GM23338 (cell line): ENCODE data around the gene RER1. TPM values are rescaled to one million over a fixed set of nuclear protein-coding genes. Genes with fewer than 3 reads are reported as not detected.

ENCODE experiments used
- ATAC-seq: fragments of 200-7000 bp; cut with Tn5 transposase; 3 replicates; pipeline ENCODE4 v1.9.1; 2020
- DNase-seq: peaks from one replicate; pipeline ENCODE4 v3.0.0-alpha.2; 2015; ENCODE audit warnings: low spot score
- H2AFZ ChIP-seq: fragments of 200-600 bp; sonication (generic); 2 replicates; pipeline ENCODE4 v1.8.0; 2016; ENCODE audit warnings: antibody characterized with exemption, mild to moderate bottlenecking, moderate library complexity
- H3F3A ChIP-seq: fragments of 200-600 bp; sonication (generic); replicated peaks from 2 replicates; pipeline ENCODE4 v1.8.0; 2017; ENCODE audit warnings: antibody characterized with exemption, mixed run types, low read depth
- H3K27ac ChIP-seq: fragments of 200-600 bp; sonication (generic); 2 replicates; pipeline ENCODE4 v1.6.1; 2016; ENCODE audit warnings: low read depth
- H3K27me3 ChIP-seq: fragments of 200-600 bp; sonication (generic); 2 replicates; pipeline ENCODE4 v1.8.0; 2016; ENCODE audit warnings: mild to moderate bottlenecking, mixed run types, moderate library complexity; ENCODE audit not compliant: insufficient read depth
- H3K36me3 ChIP-seq: fragments of 200-600 bp; sonication (generic); 2 replicates; pipeline ENCODE4 v1.8.0; 2016; ENCODE audit warnings: mild to moderate bottlenecking; ENCODE audit not compliant: insufficient read depth
- H3K4me1 ChIP-seq: fragments of 200-600 bp; sonication (generic); 2 replicates; pipeline ENCODE4 v1.8.0; 2016; ENCODE audit warnings: mild to moderate bottlenecking, moderate library complexity; ENCODE audit not compliant: insufficient read depth
- H3K4me2 ChIP-seq: fragments of 200-600 bp; sonication (generic); 2 replicates; pipeline ENCODE4 v1.7.1; 2017; ENCODE audit warnings: mixed run types
- H3K4me3 ChIP-seq: fragments of 200-600 bp; sonication (generic); 2 replicates; pipeline ENCODE4 v1.6.1; 2016; ENCODE audit warnings: mixed run types
- H3K79me2 ChIP-seq: fragments of 200-600 bp; sonication (generic); replicated peaks from 2 replicates; pipeline ENCODE4 v1.8.0; 2017; ENCODE audit warnings: mild to moderate bottlenecking; ENCODE audit not compliant: insufficient read depth
- H3K9me2 ChIP-seq: fragments of 200-600 bp; sonication (generic); 2 replicates; pipeline ENCODE4 v1.8.0; 2017; ENCODE audit not compliant: insufficient read depth
- H4K20me1 ChIP-seq: fragments of 200-600 bp; sonication (generic); replicated peaks from 2 replicates; pipeline ENCODE4 v1.8.0; 2017; ENCODE audit warnings: mild to moderate bottlenecking; ENCODE audit not compliant: insufficient read depth
- H3K27ac Mint-ChIP-seq: 2 replicates; pipeline ENCODE4 v1.8.0; 2020; ENCODE audit warnings: inconsistent platforms, mild to moderate bottlenecking, moderate library complexity, mixed read lengths
- H3K27me3 Mint-ChIP-seq: 3 replicates; pipeline ENCODE4 v1.8.0; 2022; ENCODE audit warnings: low read depth, mild to moderate bottlenecking, moderate library complexity, mixed read lengths, inconsistent platforms; ENCODE audit not compliant: insufficient read depth, poor library complexity
- H3K36me3 Mint-ChIP-seq: 3 replicates; pipeline ENCODE4 v1.8.0; 2021; ENCODE audit warnings: low read depth, mild to moderate bottlenecking, inconsistent platforms, moderate library complexity, mixed read lengths
- H3K4me1 Mint-ChIP-seq: 3 replicates; pipeline ENCODE4 v1.8.0; 2020; ENCODE audit warnings: mild to moderate bottlenecking, inconsistent platforms, mixed read lengths
- H3K4me3 Mint-ChIP-seq: 3 replicates; pipeline ENCODE4 v1.8.0; 2021; ENCODE audit warnings: moderate library complexity, mild to moderate bottlenecking, inconsistent platforms, mixed read lengths
- H3K9me3 Mint-ChIP-seq: 3 replicates; pipeline ENCODE4 v1.8.0; 2020; ENCODE audit warnings: moderate library complexity, mild to moderate bottlenecking, inconsistent platforms, mixed read lengths
- CREB1 ChIP-seq: fragments of 250-450 bp; sonication (Bioruptor Pico); IDR thresholded peaks from 2 replicates; pipeline ENCODE4 v1.5.0; 2020; ENCODE audit warnings: low read depth, mild to moderate bottlenecking, moderate library complexity
- CTCF ChIP-seq, 2 experiments: fragments of 200-600 bp in 1 of 2; sonication (generic) in 1 of 2; conservative IDR thresholded peaks; 2 replicates each; pipeline versions ENCODE4 v1.5.1 to v1.6.1; 2016 to 2017; ENCODE audit warnings: antibody characterized with exemption in 2 of 2, low read depth in 2 of 2, mild to moderate bottlenecking in 2 of 2, moderate library complexity in 1 of 2
- EZH2 ChIP-seq: fragments of 200-600 bp; sonication (generic); IDR thresholded peaks from one replicate; pipeline ENCODE4 v1.8.0; 2017; ENCODE audit warnings: antibody characterized with exemption, mild to moderate bottlenecking, low read depth; ENCODE audit not compliant: unreplicated experiment
- EZH2phosphoT487 ChIP-seq: fragments of 200-600 bp; sonication (generic); IDR thresholded peaks from one replicate; pipeline ENCODE4 v1.8.1; 2018; ENCODE audit warnings: antibody characterized with exemption; ENCODE audit not compliant: unreplicated experiment
- JUNB ChIP-seq: IDR thresholded peaks from one replicate; pipeline ENCODE4 v1.6.1; 2016; ENCODE audit warnings: antibody characterized with exemption; ENCODE audit not compliant: unreplicated experiment
- NANOG ChIP-seq: IDR thresholded peaks from 2 replicates; pipeline ENCODE4 v1.6.1; 2016; ENCODE audit warnings: antibody characterized with exemption, borderline replicate concordance
- POLR2AphosphoS5 ChIP-seq: IDR thresholded peaks from 2 replicates; pipeline ENCODE4 v1.6.1; 2016; ENCODE audit warnings: antibody characterized with exemption, low read depth
- REST ChIP-seq: IDR thresholded peaks from one replicate; pipeline ENCODE4 v1.6.1; 2018; ENCODE audit warnings: antibody characterized with exemption; ENCODE audit not compliant: unreplicated experiment
- STAT1 ChIP-seq: IDR thresholded peaks from one replicate; pipeline ENCODE4 v1.6.1; 2016; ENCODE audit warnings: antibody characterized with exemption; ENCODE audit not compliant: unreplicated experiment
- ZNF114 ChIP-seq: fragments of 250-450 bp; sonication (Bioruptor Pico); IDR thresholded peaks from 2 replicates; pipeline ENCODE4 v1.5.0; 2020; ENCODE audit warnings: mild to moderate bottlenecking, moderate library complexity
- ZNF331 ChIP-seq: fragments of 250-450 bp; sonication (Bioruptor Pico); IDR thresholded peaks from 2 replicates; pipeline ENCODE4 v1.5.0; 2020; ENCODE audit warnings: low read depth, mild to moderate bottlenecking, moderate library complexity
- polyA plus RNA-seq: library from polyadenylated mRNA; unstranded; fragments of >200 nt; fragmentation: Nextera tagmentation; extraction: Ambion mirVana; gene quantifications from 2 replicates; pipeline ENCODE4 v1.2.1, GENCODE V29; 2016
- total RNA-seq: library from RNA; depleted of rRNA; stranded (reverse); fragments of >200 nt; shearing (Covaris generic); gene quantifications from 2 replicates; pipeline ENCODE4 v1.2.3, GENCODE V29; 2014

Gene RER1
- total and polyA plus RNA-seq, 2 experiments from 2014 or later: 58.4 to 99.5 TPM

GRCh38 chr1:2379733-2380404 is 11.8 kb upstream of the RER1 start:
- no peak overlapping the region for H3K27ac Mint-ChIP-seq
- H3K9me3 Mint-ChIP-seq: no peaks in the 10 kb centered on the region
- no peaks in the 10 kb centered on the region for H3K36me3 ChIP-seq

GRCh38 chr1:2380816-2381591 is 10.6 kb upstream of the RER1 start:
- no peak overlapping the region for H3K4me2 ChIP-seq
- no peak overlapping the region for H2AFZ ChIP-seq
- Mint-ChIP-seq H3K27ac (no peak overlapping the region), H3K27me3 (peaks cover 5% of the 10 kb centered on the region), H3K36me3 (no peaks in the 10 kb centered on the region), H3K9me3 (no peaks in the 10 kb centered on the region), H3K4me1 (no peaks in the 10 kb centered on the region), H3K4me3 (no peak overlapping the region)
- H3K79me2 ChIP-seq: no peaks in the 10 kb centered on the region
- DNase-seq: no peak
- no peaks in the 10 kb centered on the region for H3K9me2 ChIP-seq
- H3K4me1 ChIP-seq: no peaks in the 10 kb centered on the region
- no peaks in the 10 kb centered on the region; the same call in 1 of the 2 replicates for H4K20me1 ChIP-seq
- H3K27ac ChIP-seq: no peak overlapping the region
- H3K27me3 ChIP-seq: no peaks in the 10 kb centered on the region
- H3K36me3 ChIP-seq: no peaks in the 10 kb centered on the region
- no peak overlapping the region for H3K4me3 ChIP-seq
- no peaks in the 10 kb centered on the region for H3F3A ChIP-seq
- no peak for ATAC-seq
- no peak for TF ChIP-seq JUNB
- no peak for TF ChIP-seq REST
- TF ChIP-seq NANOG: no peak
- no peak for TF ChIP-seq STAT1
- no peak for TF ChIP-seq ZNF331 (CRISPR knock-in tag)
- no peak for TF ChIP-seq EZH2phosphoT487
- TF ChIP-seq ZNF114 (CRISPR knock-in tag): no peak

More at GRCh38 chr1:2379733-2380404, 11.8 kb upstream of the RER1 start:
- Histone ChIP-seq H3F3A (no peaks in the 10 kb centered on the region), H3K79me2 (no peaks in the 10 kb centered on the region), H2AFZ (no peak overlapping the region), H3K4me1 (no peaks in the 10 kb centered on the region), H3K4me2 (no peak overlapping the region), H4K20me1 (no peaks in the 10 kb centered on the region; the same call in 1 of the 2 replicates), H3K4me3 (no peak overlapping the region), H3K9me2 (no peaks in the 10 kb centered on the region), H3K27ac (no peak overlapping the region), H3K27me3 (no peaks in the 10 kb centered on the region)
- Mint-ChIP-seq H3K4me3 (no peak overlapping the region), H3K27me3 (peaks cover 5% of the 10 kb centered on the region), H3K4me1 (no peaks in the 10 kb centered on the region), H3K36me3 (no peaks in the 10 kb centered on the region)
- DNase-seq: no peak
- TF ChIP-seq NANOG (no peak), ZNF331 (CRISPR knock-in tag) (no peak), CREB1 (CRISPR knock-in tag) (no peak), POLR2AphosphoS5 (no peak), EZH2 (no peak), CTCF (conservative IDR thresholded peaks at IDR 0.05; ENCODE audit: low read depth in 2 of 2) (no peak)
- ATAC-seq: no peak
